A549 (cell line): ENCODE measurements around the gene TRABD2B. TPM values are rescaled to one million over a fixed set of nuclear protein-coding genes. Genes with fewer than 3 reads are reported as not detected.

Source experiments
- ATAC-seq, 2 experiments: fragments of 200-7000 bp in 1 of 2; fragments of >200 bp in 1 of 2; cut with Nextera tagmentation in 1 of 2; cut with Tn5 transposase in 1 of 2; 3 replicates each; pipeline versions ENCODE4 v1.8.0 to v1.9.1; 2018 to 2020; ENCODE audit warnings: mild to moderate bottlenecking in 1 of 2, moderate library complexity in 1 of 2
- CTCF ChIA-PET: fragments of 300-600 bp; sonication (Branson Sonifier 250); formaldehyde crosslinking; extraction: SDS; loops from one replicate; lab custom pipeline; 2021; ENCODE audit warnings: antibody characterized with exemption, inconsistent platforms; lab: Yijun Ruan, JAX
- POLR2A ChIA-PET: fragments of 350-600 bp; formaldehyde crosslinking; extraction: SDS; loops from one replicate; lab custom pipeline; 2021; ENCODE audit warnings: antibody characterized with exemption, inconsistent platforms; lab: Yijun Ruan, JAX
- DNase-seq, 2 experiments: peaks; one replicate each; pipeline versions ENCODE4 v3.0.0 to v3.0.0-alpha.2; 2011 to 2016; ENCODE audit warnings: low read depth in 1 of 2, low spot score in 1 of 2
- FAIRE-seq: peaks from 2 replicates; lab custom pipeline; 2011; peaks lifted over from hg19 to GRCh38; lab: Jason Lieb, UNC
- H3K27ac ChIP-seq, 2 experiments: fragments of >200 bp; sonication (Bioruptor Twin); formaldehyde crosslinking; 3 replicates each; pipeline ENCODE4 v1.5.1; 2016 to 2017
- H3K4me1 ChIP-seq: fragments of >200 bp; sonication (Bioruptor Twin); formaldehyde crosslinking; 3 replicates; pipeline ENCODE4 v1.6.1; 2016
- H3K4me2 ChIP-seq: fragments of >200 bp; sonication (Bioruptor Twin); formaldehyde crosslinking; 3 replicates; pipeline ENCODE4 v1.6.1; 2016
- H3K4me3 ChIP-seq: fragments of >200 bp; sonication (Bioruptor Twin); formaldehyde crosslinking; 3 replicates; pipeline ENCODE4 v1.5.1; 2016
- H3K9me3 ChIP-seq: fragments of >200 bp; sonication (Bioruptor Twin); formaldehyde crosslinking; 3 replicates; pipeline ENCODE4 v1.6.1; 2016
- EP300 ChIP-seq, 2 experiments: fragments of >200 bp; sonication (Bioruptor Twin); formaldehyde crosslinking; IDR thresholded peaks; 2 replicates in 1 of 2; 3 replicates in 1 of 2; pipeline ENCODE4 v1.6.1; 2016 to 2017
- FOSB ChIP-seq: fragments of 250-450 bp; sonication (Bioruptor Pico); IDR thresholded peaks from 2 replicates; pipeline ENCODE4 v1.5.0; 2020; ENCODE audit warnings: mild to moderate bottlenecking, moderate library complexity
- FOSL2 ChIP-seq, 2 experiments: fragments of 450-650 bp in 1 of 2; fragments of >200 bp in 1 of 2; sonication (Bioruptor Twin) in 1 of 2; formaldehyde crosslinking; IDR thresholded peaks; 2 replicates each; pipeline versions ENCODE4 v1.5.0 to v1.6.1; 2016 to 2020; ENCODE audit warnings: mild to moderate bottlenecking in 1 of 2, moderate library complexity in 1 of 2
- HDAC2 ChIP-seq: fragments of 200-600 bp; sonication (generic); IDR thresholded peaks from 2 replicates; pipeline ENCODE4 v1.6.1; 2016
- HEYL ChIP-seq: fragments of 250-450 bp; sonication (Bioruptor Pico); IDR thresholded peaks from 2 replicates; pipeline ENCODE4 v1.8.0; 2021; ENCODE audit warnings: mild to moderate bottlenecking, moderate library complexity
- HOXB5 ChIP-seq: fragments of 250-450 bp; sonication (Bioruptor Pico); IDR thresholded peaks from 2 replicates; pipeline ENCODE4 v1.5.0; 2020; ENCODE audit warnings: mild to moderate bottlenecking, moderate library complexity
- JUNB ChIP-seq: fragments of >200 bp; sonication (Bioruptor Twin); formaldehyde crosslinking; IDR thresholded peaks from 2 replicates; pipeline ENCODE4 v1.6.1; 2016
- KDM5A ChIP-seq: fragments of 200-600 bp; sonication (generic); IDR thresholded peaks from 2 replicates; pipeline ENCODE4 v1.6.1; 2016; ENCODE audit warnings: antibody characterized with exemption, mild to moderate bottlenecking
- NPAS2 ChIP-seq: fragments of 250-450 bp; sonication (Bioruptor Pico); IDR thresholded peaks from 2 replicates; pipeline ENCODE4 v1.8.0; 2022; ENCODE audit warnings: mild to moderate bottlenecking, moderate library complexity, borderline replicate concordance
- PHF8 ChIP-seq: fragments of 200-600 bp; sonication (generic); IDR thresholded peaks from 2 replicates; pipeline ENCODE4 v1.6.1; 2016; ENCODE audit warnings: low read depth, mild to moderate bottlenecking, antibody characterized with exemption, moderate library complexity, borderline replicate concordance
- RAD21 ChIP-seq, 2 experiments: fragments of >200 bp in 1 of 2; sonication (Bioruptor Twin) in 1 of 2; formaldehyde crosslinking in 1 of 2; IDR thresholded peaks in 1 of 2; conservative IDR thresholded peaks in 1 of 2; 2 replicates in 1 of 2; 3 replicates in 1 of 2; pipeline ENCODE4 v1.6.1; 2012 to 2018; ENCODE audit warnings: inconsistent platforms in 1 of 2
- RARB ChIP-seq: fragments of 250-450 bp; sonication (Bioruptor Pico); IDR thresholded peaks from 2 replicates; pipeline ENCODE4 v1.8.0; 2021; ENCODE audit warnings: mild to moderate bottlenecking, moderate library complexity
- RCOR1 ChIP-seq: fragments of 150-350 bp; IDR thresholded peaks from 2 replicates; pipeline ENCODE4 v1.6.1; 2014; ENCODE audit warnings: antibody characterized with exemption, low read length, low read depth
- RNF2 ChIP-seq: fragments of 200-600 bp; sonication (generic); IDR thresholded peaks from 2 replicates; pipeline ENCODE4 v1.6.1; 2016; ENCODE audit warnings: low read depth, mild to moderate bottlenecking, antibody characterized with exemption, moderate library complexity, borderline replicate concordance
- SMC3 ChIP-seq: fragments of >200 bp; sonication (Bioruptor Twin); formaldehyde crosslinking; IDR thresholded peaks from 3 replicates; pipeline ENCODE4 v1.6.1; 2018; ENCODE audit warnings: inconsistent platforms
- TFCP2L1 ChIP-seq: fragments of 250-450 bp; sonication (Bioruptor Pico); IDR thresholded peaks from 2 replicates; pipeline ENCODE4 v1.5.0; 2021; ENCODE audit warnings: mild to moderate bottlenecking
- TP53 ChIP-seq: fragments of 250-450 bp; sonication (Bioruptor Pico); IDR thresholded peaks from 2 replicates; pipeline ENCODE4 v1.5.0; 2021; ENCODE audit warnings: mild to moderate bottlenecking, moderate library complexity
- ZNF302 ChIP-seq: fragments of 250-450 bp; sonication (Bioruptor Pico); IDR thresholded peaks from 2 replicates; pipeline ENCODE4 v1.9.0; 2021; ENCODE audit warnings: inconsistent platforms, mild to moderate bottlenecking, moderate library complexity
- WGBS: methylation state at CpG from one replicate; pipeline ENCODE4 v1.1.6; 2017; ENCODE audit errors: missing lambda C conversion rate; 5-methylcytosine and 5-hydroxymethylcytosine counted together
- polyA plus RNA-seq, 4 experiments: library from polyadenylated mRNA; depleted of rRNA in 3 of 4; stranded (reverse); fragments of >200 nt; fragmentation: RNase III in 1 of 4; extraction: RNeasy Plus Mini Kit Qiagen cat#74134 plus additional on column Dnase treatment in 1 of 4; gene quantifications; 2 replicates in 3 of 4; 3 replicates in 1 of 4; pipeline ENCODE4 v1.2.3, GENCODE V29; 2011 to 2017
- TF ChIP-seq, protein P1 (sequence below): IDR thresholded peaks from 2 replicates; pipeline ENCODE4 v1.6.1; 2012
- TF ChIP-seq, protein P2 (sequence below): fragments of 250-450 bp; sonication (Bioruptor Pico); IDR thresholded peaks from 2 replicates; pipeline ENCODE4 v1.5.0; 2020; ENCODE audit warnings: low read depth, mild to moderate bottlenecking, moderate library complexity
- TF ChIP-seq, protein P3 (sequence below): fragments of 150-350 bp; IDR thresholded peaks from 2 replicates; pipeline ENCODE4 v1.6.1; 2014; ENCODE audit warnings: low read depth, mild to moderate bottlenecking, low read length

TRABD2B gene
- polyA plus RNA-seq, 2 of the 4 experiments (the other 2 are of a cell fraction), result 0.04 to 0.21 TPM

DNA sequence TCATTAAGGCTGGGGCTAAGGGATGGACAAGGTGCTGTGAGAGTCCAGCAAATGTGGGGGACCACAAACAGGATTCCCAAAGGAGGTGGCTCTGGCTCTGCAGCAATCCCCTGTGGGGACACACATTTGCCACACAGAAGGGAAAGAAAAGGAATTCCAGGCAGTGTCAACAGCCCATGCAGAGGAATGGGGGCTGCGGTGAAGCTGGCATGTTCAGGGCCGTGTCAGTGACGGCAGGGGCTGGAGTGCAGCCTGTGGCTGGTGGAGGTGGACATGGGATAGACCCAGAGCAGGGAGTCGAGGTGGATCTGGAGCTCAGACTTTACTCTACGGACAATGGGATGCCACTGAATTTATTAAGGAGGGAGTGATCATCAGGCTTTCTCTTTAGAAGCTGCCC lies 183.2 kb downstream of the TRABD2B start:
- Histone ChIP-seq H3K4me1 (peaks cover 11% of the 10 kb centered on the region; the same call in 1 of the 3 replicates), H3K27ac (no peak overlapping the region), H3K4me2 (no peak overlapping the region), H3K9me3 (no peaks in the 10 kb centered on the region), H3K4me3 (no peak overlapping the region)
- ChIA-PET POLR2A (no interaction called here), CTCF (no interaction called here)
- ATAC-seq (no peak), FAIRE-seq (no peak), DNase-seq (no peak)
- TF ChIP-seq EP300 (IDR thresholded peaks at IDR 0.05) (no peak), TP53 (CRISPR knock-in tag) (no peak), NPAS2 (CRISPR knock-in tag) (no peak), RARB (CRISPR knock-in tag) (no peak), HEYL (CRISPR knock-in tag) (no peak), FOSL2 (IDR thresholded peaks at IDR 0.05) (no peak), FOSL2 (CRISPR knock-in tag; IDR thresholded peaks at IDR 0.05) (no peak), HDAC2 (no peak), SMC3 (no peak), RCOR1 (no peak), ZNF302 (CRISPR knock-in tag) (no peak)
- TF ChIP-seq, protein P1, sequence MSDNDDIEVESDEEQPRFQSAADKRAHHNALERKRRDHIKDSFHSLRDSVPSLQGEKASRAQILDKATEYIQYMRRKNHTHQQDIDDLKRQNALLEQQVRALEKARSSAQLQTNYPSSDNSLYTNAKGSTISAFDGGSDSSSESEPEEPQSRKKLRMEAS, result no peak
- 63% methylated on average over 5 of the region's 5 CpGs for WGBS

GRCh38 chr1:47812904-47813514 lies 184.2 kb downstream of the TRABD2B start:
- TF ChIP-seq JUNB (no peak), PHF8 (no peak), SMC3 (no peak), TFCP2L1 (no peak), HOXB5 (no peak)
- TF ChIP-seq, protein P2, sequence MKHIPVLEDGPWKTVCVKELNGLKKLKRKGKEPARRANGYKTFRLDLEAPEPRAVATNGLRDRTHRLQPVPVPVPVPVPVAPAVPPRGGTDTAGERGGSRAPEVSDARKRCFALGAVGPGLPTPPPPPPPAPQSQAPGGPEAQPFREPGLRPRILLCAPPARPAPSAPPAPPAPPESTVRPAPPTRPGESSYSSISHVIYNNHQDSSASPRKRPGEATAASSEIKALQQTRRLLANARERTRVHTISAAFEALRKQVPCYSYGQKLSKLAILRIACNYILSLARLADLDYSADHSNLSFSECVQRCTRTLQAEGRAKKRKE (CRISPR knock-in tag), result no peak
- TF ChIP-seq, all 56 proteins: peak for 0
- no peaks in the 10 kb centered on the region for H3K9me3 ChIP-seq
- H3K4me3 ChIP-seq, result no peak overlapping the region
- FAIRE-seq (no peak), DNase-seq (no peak), ATAC-seq (no peak)
- WGBS, result 50% methylated on average over 7 of the region's 7 CpGs
- POLR2A ChIA-PET, result no interaction called here
- no peak overlapping the region for H3K4me2 ChIP-seq
- CTCF ChIA-PET, result no interaction called here
- no peak overlapping the region for H3K27ac ChIP-seq
- H3K4me1 ChIP-seq, result peaks cover 12% of the 10 kb centered on the region; the same call in 1 of the 3 replicates

DNA sequence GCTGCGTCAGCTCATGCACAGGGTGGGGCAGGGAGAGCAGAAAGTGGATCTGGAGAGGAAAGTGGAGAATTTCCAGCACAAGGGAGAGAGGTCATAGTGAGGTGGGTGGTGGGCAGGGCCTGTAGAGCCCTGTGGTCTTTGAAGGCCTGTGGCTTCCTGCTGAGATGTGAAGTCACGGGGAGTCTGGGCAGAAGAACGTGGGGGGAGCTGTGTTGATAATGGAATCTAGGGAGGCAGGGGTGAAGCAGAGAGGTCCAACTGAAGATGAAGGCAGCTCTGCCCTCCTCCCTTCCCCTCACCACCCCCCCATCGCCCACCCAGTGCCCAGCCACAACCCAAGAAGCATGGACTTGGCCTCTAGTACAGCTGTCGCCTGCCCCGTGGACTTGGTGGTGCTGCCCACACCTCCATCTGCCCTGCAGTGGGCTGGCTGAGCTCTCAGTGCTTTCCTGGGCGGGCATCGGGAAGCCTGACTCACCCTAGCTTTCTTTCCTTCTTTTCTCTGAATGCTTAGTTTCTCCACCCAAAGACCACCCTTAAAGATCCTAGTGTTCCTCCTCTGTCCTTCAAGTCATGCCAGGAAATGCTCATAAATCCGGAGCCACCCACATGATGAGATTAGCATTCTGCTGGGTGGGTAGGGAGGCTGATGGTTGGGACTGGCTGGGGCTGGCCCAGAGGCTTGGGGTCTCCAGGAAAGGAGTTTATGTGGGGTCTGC lies 186.1 kb downstream of the TRABD2B start:
- Histone ChIP-seq H3K9me3 (no peaks in the 10 kb centered on the region), H3K4me2 (no peak overlapping the region), H3K4me1 (peaks cover 12% of the 10 kb centered on the region; the same call in 1 of the 3 replicates), H3K27ac (no peak overlapping the region), H3K4me3 (no peak overlapping the region)
- ChIA-PET CTCF (interaction anchor here (1.1 kb wide), 1 partner anchor 46 kb away, joined by 3 read pairs; no protein-coding TSS in a partner anchor), POLR2A (no interaction called here)
- DNase-seq (no peak), FAIRE-seq (no peak), ATAC-seq (no peak)
- TF ChIP-seq FOSB (CRISPR knock-in tag), result no peak
- no peak for TF ChIP-seq TP53 (CRISPR knock-in tag)
- TF ChIP-seq RNF2, result no peak
- TF ChIP-seq, protein P3, sequence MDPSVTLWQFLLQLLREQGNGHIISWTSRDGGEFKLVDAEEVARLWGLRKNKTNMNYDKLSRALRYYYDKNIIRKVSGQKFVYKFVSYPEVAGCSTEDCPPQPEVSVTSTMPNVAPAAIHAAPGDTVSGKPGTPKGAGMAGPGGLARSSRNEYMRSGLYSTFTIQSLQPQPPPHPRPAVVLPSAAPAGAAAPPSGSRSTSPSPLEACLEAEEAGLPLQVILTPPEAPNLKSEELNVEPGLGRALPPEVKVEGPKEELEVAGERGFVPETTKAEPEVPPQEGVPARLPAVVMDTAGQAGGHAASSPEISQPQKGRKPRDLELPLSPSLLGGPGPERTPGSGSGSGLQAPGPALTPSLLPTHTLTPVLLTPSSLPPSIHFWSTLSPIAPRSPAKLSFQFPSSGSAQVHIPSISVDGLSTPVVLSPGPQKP, result no peak
- no peak for TF ChIP-seq HEYL (CRISPR knock-in tag)
- TF ChIP-seq RAD21 (conservative IDR thresholded peaks at IDR 0.05 in 1 of 2, IDR thresholded peaks at IDR 0.05 in 1 of 2), result no peak
- TF ChIP-seq, protein P2 (CRISPR knock-in tag), result no peak
- no peak for TF ChIP-seq ZNF302 (CRISPR knock-in tag)
- TF ChIP-seq KDM5A, result no peak
- WGBS, result 87% methylated on average over 7 of the region's 9 CpGs
